HepG2 (cell line): ENCODE results near the gene NFATC4. TPM values are rescaled to one million over a fixed set of nuclear protein-coding genes. Genes with fewer than 3 reads are reported as not detected.

Experiments
- BORCS8-MEF2B ChIP-seq: sonication (generic); formaldehyde crosslinking; IDR thresholded peaks from 2 replicates; pipeline ENCODE4 v1.8.0; 2022; ENCODE audit warnings: mild to moderate bottlenecking, missing genetic modification reagents
- FOXP4 ChIP-seq: sonication (generic); formaldehyde crosslinking; IDR thresholded peaks from 2 replicates; pipeline ENCODE4 v1.4.0; 2020; ENCODE audit warnings: missing genetic modification reagents
- HMGXB4 ChIP-seq, 2 experiments: sonication (generic) in 1 of 2; formaldehyde crosslinking in 1 of 2; IDR thresholded peaks; 2 replicates each; pipeline versions ENCODE4 v1.4.0 to v1.6.1; 2018 to 2020; ENCODE audit warnings: missing genetic modification reagents in 2 of 2, borderline replicate concordance in 1 of 2, low read depth in 1 of 2, mild to moderate bottlenecking in 1 of 2, missing biosample characterization in 1 of 2
- LCORL ChIP-seq, 2 experiments: fragments of 450-650 bp in 1 of 2; sonication (generic) in 1 of 2; formaldehyde crosslinking in 1 of 2; IDR thresholded peaks; 2 replicates each; pipeline versions ENCODE4 v1.5.0 to v1.6.1; 2017 to 2020; ENCODE audit warnings: antibody characterized with exemption in 1 of 2, missing genetic modification reagents in 1 of 2
- NCOA1 ChIP-seq: sonication (generic); formaldehyde crosslinking; IDR thresholded peaks from 2 replicates; pipeline ENCODE4 v1.9.0; 2021; ENCODE audit warnings: missing genetic modification reagents
- POGK ChIP-seq: sonication (generic); formaldehyde crosslinking; conservative IDR thresholded peaks from 2 replicates; pipeline ENCODE4 v1.8.0; 2022; ENCODE audit warnings: mild to moderate bottlenecking, moderate library complexity, missing genetic modification reagents
- PTBP1 ChIP-seq: fragments of 200-400 bp; formaldehyde crosslinking; IDR thresholded peaks from 2 replicates; pipeline ENCODE4 v1.6.1; 2018; ENCODE audit warnings: low read length, low read depth; ENCODE audit not compliant: poor library complexity, severe bottlenecking
- XBP1 ChIP-seq: sonication (generic); formaldehyde crosslinking; IDR thresholded peaks from 2 replicates; pipeline ENCODE4 v1.5.0; 2020; ENCODE audit warnings: missing genetic modification reagents
- ZNF142 ChIP-seq: sonication (generic); formaldehyde crosslinking; IDR thresholded peaks from 2 replicates; pipeline ENCODE4 v1.4.0; 2020; ENCODE audit warnings: missing genetic modification reagents
- ZNF143 ChIP-seq: sonication (generic); formaldehyde crosslinking; IDR thresholded peaks from 2 replicates; pipeline ENCODE4 v1.4.0; 2020; ENCODE audit warnings: missing genetic modification reagents
- ZNF264 ChIP-seq: sonication (generic); formaldehyde crosslinking; IDR thresholded peaks from 2 replicates; pipeline ENCODE4 v1.4.0; 2020; ENCODE audit warnings: missing genetic modification reagents
- ZNF350 ChIP-seq: sonication (generic); formaldehyde crosslinking; IDR thresholded peaks from 2 replicates; pipeline ENCODE4 v1.4.0; 2020; ENCODE audit warnings: mild to moderate bottlenecking, low read depth, missing genetic modification reagents, borderline replicate concordance
- ZNF414 ChIP-seq: sonication (generic); formaldehyde crosslinking; IDR thresholded peaks from 2 replicates; pipeline ENCODE4 v1.5.0; 2020; ENCODE audit warnings: missing genetic modification reagents
- ZNF589 ChIP-seq: sonication (generic); formaldehyde crosslinking; conservative IDR thresholded peaks from 2 replicates; pipeline ENCODE4 v1.8.0; 2022; ENCODE audit warnings: mild to moderate bottlenecking, moderate library complexity, missing genetic modification reagents
- ZNF619 ChIP-seq: sonication (generic); formaldehyde crosslinking; IDR thresholded peaks from 2 replicates; pipeline ENCODE4 v1.4.0; 2020; ENCODE audit warnings: mild to moderate bottlenecking, missing genetic modification reagents
- ZNF629 ChIP-seq: sonication (generic); formaldehyde crosslinking; conservative IDR thresholded peaks from 2 replicates; pipeline ENCODE4 v1.5.0; 2020; ENCODE audit warnings: missing genetic modification reagents
- polyA plus RNA-seq, 8 experiments: library from polyadenylated mRNA; depleted of rRNA in 3 of 8; stranded (reverse) in 7 of 8; unstranded in 1 of 8; fragments of >200 nt; fragmentation: Illumina TruSeq in 4 of 8; extraction: Trizol in 4 of 8; gene quantifications; 2 replicates each; pipeline versions ENCODE4 v1.2.1 to v1.2.3, GENCODE V29; 2011 to 2016; ENCODE audit warnings: low read depth in 4 of 8, missing spikeins in 1 of 8, mixed read lengths in 1 of 8; ENCODE audit not compliant: insufficient read depth in 1 of 8
- total RNA-seq, 5 experiments: library from RNA; depleted of rRNA; stranded (reverse); fragments of >200 nt; fragmentation: Illumina TruSeq; extraction: Trizol; gene quantifications; 2 replicates each; pipeline ENCODE4 v1.2.3, GENCODE V29; 2016; ENCODE audit warnings: low read depth in 1 of 5

The NFATC4 gene
- total and polyA plus RNA-seq, 2 of the 13 experiments (the other 11 are each of a cell fraction or from before 2014, with no cell fraction given), result 0.04 to 0.15 TPM

- TF ChIP-seq ZNF414 (CRISPR knock-in tag), result peak; percentile 99; the same call in 1 of the 2 replicates
- peak; percentile 98 for TF ChIP-seq NCOA1 (CRISPR knock-in tag)
- peak; percentile 95 for TF ChIP-seq BORCS8-MEF2B
- no peak for TF ChIP-seq ZNF264 (CRISPR knock-in tag)
- peak; percentile 91 to 94 for TF ChIP-seq HMGXB4 (CRISPR knock-in tag; IDR thresholded peaks at IDR 0.05; ENCODE audit: borderline replicate concordance in 1 of 2, low read depth in 1 of 2)
- TF ChIP-seq ZNF629 (CRISPR knock-in tag), result no peak
- no peak for TF ChIP-seq FOXP4
- TF ChIP-seq POGK (CRISPR knock-in tag), result peak; percentile 52; the same call in 1 of the 2 replicates
- peak; percentile 32; the same call in 1 of the 2 replicates for TF ChIP-seq ZNF142
- TF ChIP-seq ZNF143 (CRISPR knock-in tag), result no peak
- TF ChIP-seq PTBP1, result peak; percentile 92
- TF ChIP-seq ZNF350 (CRISPR knock-in tag), result peak; percentile 99
- no peak for TF ChIP-seq XBP1
- TF ChIP-seq ZNF619 (CRISPR knock-in tag), result peak; percentile 95; the same call in 1 of the 2 replicates
- TF ChIP-seq LCORL (IDR thresholded peaks at IDR 0.05), result no peak
- peak; percentile 91 for TF ChIP-seq LCORL (CRISPR knock-in tag; IDR thresholded peaks at IDR 0.05)
- TF ChIP-seq ZNF589 (CRISPR knock-in tag), result peak; percentile 96
These were observed 35.6 kb upstream of the NFATC4 start (continued) for GRCh38 chr14:24332268-24332993.
